ENCODE results near the gene CNEP1R1. TPM values are rescaled to one million over a fixed set of nuclear protein-coding genes. Genes with fewer than 3 reads are reported as not detected.

The CNEP1R1 gene
- total and polyA plus RNA-seq, 2 experiments from 2014 or later = 13.8 to 30.3 TPM

DNA sequence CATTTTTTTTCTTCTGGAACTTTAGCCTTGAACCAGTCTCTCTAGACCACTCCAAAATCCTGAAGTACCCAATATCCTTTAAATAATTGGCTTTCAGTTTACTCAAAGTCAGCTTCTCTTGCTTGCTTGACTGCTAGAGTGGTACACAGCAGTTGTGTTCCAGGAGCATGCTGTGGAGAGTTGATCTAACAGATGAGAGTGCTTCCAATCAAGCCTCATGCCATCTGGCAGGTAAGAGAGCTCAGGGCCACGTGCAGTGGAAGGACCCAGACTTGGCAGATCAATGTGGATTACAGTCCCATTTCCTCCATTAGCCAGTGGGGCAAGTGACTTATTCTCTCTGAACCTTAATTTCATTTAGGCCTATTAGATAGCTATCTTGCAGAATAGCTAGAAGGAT is 15.7 kb downstream of the CNEP1R1 start:
- Histone ChIP-seq H2AFZ (no peak overlapping the region), H4K20me1 (replicated peaks; ENCODE audit: insufficient read depth) (no peaks in the 10 kb centered on the region), H3K27me3 (ENCODE audit: insufficient read depth) (no peaks in the 10 kb centered on the region), H3K36me3 (ENCODE audit: insufficient read depth) (peaks cover 13% of the 10 kb centered on the region), H3K79me2 (replicated peaks; ENCODE audit: insufficient read depth) (no peaks in the 10 kb centered on the region), H3F3A (replicated peaks; ENCODE audit: low read depth) (no peaks in the 10 kb centered on the region), H3K27ac (ENCODE audit: low read depth) (no peak overlapping the region), H3K9me2 (ENCODE audit: insufficient read depth) (no peaks in the 10 kb centered on the region), H3K4me2 (no peak overlapping the region), H3K4me1 (ENCODE audit: insufficient read depth) (peaks cover 5% of the 10 kb centered on the region; the same call in 1 of the 2 replicates), H3K4me3 (no peak overlapping the region)
- DNase-seq (ENCODE audit: low spot score) (no peak), ATAC-seq (no peak)
- Mint-ChIP-seq H3K27ac (no peak overlapping the region), H3K4me1 (peaks cover 5% of the 10 kb centered on the region), H3K4me3 (no peak overlapping the region), H3K36me3 (ENCODE audit: low read depth) (peaks cover 1% of the 10 kb centered on the region; the same call in 1 of the 3 replicates), H3K9me3 (no peaks in the 10 kb centered on the region), H3K27me3 (ENCODE audit: insufficient read depth, low read depth, poor library complexity) (peaks cover 3% of the 10 kb centered on the region)
- TF ChIP-seq ZNF462 (CRISPR knock-in tag; IDR thresholded peaks at IDR 0.05) (no peak), EZH2phosphoT487 (IDR thresholded peaks at IDR 0.05; ENCODE audit: unreplicated experiment) (no peak), EZH2 (IDR thresholded peaks at IDR 0.05; ENCODE audit: low read depth, unreplicated experiment) (no peak), ETS1 (IDR thresholded peaks at IDR 0.05) (no peak), POLR2AphosphoS5 (IDR thresholded peaks at IDR 0.05; ENCODE audit: low read depth) (no peak), REST (IDR thresholded peaks at IDR 0.05; ENCODE audit: unreplicated experiment) (no peak), ZNF114 (CRISPR knock-in tag; IDR thresholded peaks at IDR 0.05) (no peak), STAT1 (IDR thresholded peaks at IDR 0.05; ENCODE audit: unreplicated experiment) (no peak), ZNF331 (CRISPR knock-in tag; IDR thresholded peaks at IDR 0.05; ENCODE audit: low read depth) (no peak), CTCF (conservative IDR thresholded peaks at IDR 0.05; ENCODE audit: low read depth in 2 of 2) (no peak), JUNB (IDR thresholded peaks at IDR 0.05; ENCODE audit: unreplicated experiment) (no peak), NANOG (IDR thresholded peaks at IDR 0.05; ENCODE audit: borderline replicate concordance) (no peak)
